ENCODE measurements around the gene ABLIM1. TPM values are rescaled to one million over a fixed set of nuclear protein-coding genes. Genes with fewer than 3 reads are reported as not detected.

Gene ABLIM1
- total RNA-seq, 4 donors from 2014 or later = 83.1 to 145 (median 120) TPM

DNA sequence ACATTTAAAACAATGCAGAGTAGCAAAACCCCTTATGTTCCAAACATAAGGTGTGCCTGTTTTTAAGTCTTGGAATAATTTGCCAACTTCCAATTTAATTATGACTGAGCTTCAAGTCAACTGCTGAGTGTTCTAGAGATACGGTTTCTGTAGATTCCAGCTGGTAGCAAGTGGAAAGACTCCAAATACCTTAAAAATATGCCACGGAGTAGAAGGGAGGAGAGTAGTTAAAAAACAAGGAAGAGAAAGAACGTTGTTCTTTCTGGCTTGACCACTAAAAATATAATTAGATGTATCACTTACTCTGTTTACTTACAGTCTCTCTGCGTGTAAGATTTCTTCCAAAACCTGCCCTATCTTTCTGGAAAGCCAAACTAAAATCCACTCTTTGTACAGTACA lies 24.5 kb upstream of the ABLIM1 start:
- H3K4me1 ChIP-seq = peaks cover 34 to 52% (median 38%) of the 10 kb centered on the region in 4 donors

DNA sequence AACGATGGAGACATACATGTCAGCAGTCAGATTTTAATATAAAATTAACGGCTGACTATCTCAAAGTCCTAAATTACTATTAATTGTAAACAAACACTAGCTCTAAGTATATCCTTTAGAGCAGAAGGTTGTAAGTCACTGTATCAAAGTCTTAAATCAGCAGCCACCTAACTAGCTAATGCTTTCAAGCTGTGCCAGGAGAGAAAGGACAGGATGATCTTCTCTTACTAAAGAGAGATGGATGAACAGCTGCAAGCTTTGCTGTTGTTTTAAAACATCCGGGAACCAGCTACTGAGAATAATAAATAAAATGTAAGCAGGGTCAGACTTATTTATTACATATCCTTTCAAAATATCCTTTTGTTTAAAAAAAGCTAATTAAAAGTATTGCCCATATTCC lies 24.0 kb upstream of the ABLIM1 start:
- 49% methylated on average over 3 of the region's 3 CpGs for WGBS
- no peaks in the 10 kb centered on the region for H3K36me3 ChIP-seq
- H3K4me3 ChIP-seq = peak overlapping the region; percentile 5 to 45 (median 37)

More for the DNA sequence above, 24.5 kb upstream of the ABLIM1 start:
- H3K4me3 ChIP-seq = peak overlapping the region; percentile 34 to 45 (median 37)
- H3K27ac ChIP-seq (replicated peaks in 1 of 4) = peak overlapping the region; percentile 47 to 75 (median 60)
- H3K9me3 ChIP-seq = no peaks in the 10 kb centered on the region
- WGBS = 8% methylated on average over 4 of the region's 4 CpGs
- DNase-seq (ENCODE audit: extremely low spot score) = no peak
- TF ChIP-seq POLR2AphosphoS5 (IDR thresholded peaks at IDR 0.05) = no peak
- TF ChIP-seq EP300 (IDR thresholded peaks at IDR 0.05) = no peak
- TF ChIP-seq POLR2A (IDR thresholded peaks at IDR 0.05; ENCODE audit: low read depth) = no peak
- TF ChIP-seq, protein P1, sequence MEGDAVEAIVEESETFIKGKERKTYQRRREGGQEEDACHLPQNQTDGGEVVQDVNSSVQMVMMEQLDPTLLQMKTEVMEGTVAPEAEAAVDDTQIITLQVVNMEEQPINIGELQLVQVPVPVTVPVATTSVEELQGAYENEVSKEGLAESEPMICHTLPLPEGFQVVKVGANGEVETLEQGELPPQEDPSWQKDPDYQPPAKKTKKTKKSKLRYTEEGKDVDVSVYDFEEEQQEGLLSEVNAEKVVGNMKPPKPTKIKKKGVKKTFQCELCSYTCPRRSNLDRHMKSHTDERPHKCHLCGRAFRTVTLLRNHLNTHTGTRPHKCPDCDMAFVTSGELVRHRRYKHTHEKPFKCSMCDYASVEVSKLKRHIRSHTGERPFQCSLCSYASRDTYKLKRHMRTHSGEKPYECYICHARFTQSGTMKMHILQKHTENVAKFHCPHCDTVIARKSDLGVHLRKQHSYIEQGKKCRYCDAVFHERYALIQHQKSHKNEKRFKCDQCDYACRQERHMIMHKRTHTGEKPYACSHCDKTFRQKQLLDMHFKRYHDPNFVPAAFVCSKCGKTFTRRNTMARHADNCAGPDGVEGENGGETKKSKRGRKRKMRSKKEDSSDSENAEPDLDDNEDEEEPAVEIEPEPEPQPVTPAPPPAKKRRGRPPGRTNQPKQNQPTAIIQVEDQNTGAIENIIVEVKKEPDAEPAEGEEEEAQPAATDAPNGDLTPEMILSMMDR (IDR thresholded peaks at IDR 0.05) = no peak
- H3K36me3 ChIP-seq = no peaks in the 10 kb centered on the region
- H3K27me3 ChIP-seq = no peaks in the 10 kb centered on the region
- intact Hi-C loops (cut with DNase I) = no loop called here

DNA sequence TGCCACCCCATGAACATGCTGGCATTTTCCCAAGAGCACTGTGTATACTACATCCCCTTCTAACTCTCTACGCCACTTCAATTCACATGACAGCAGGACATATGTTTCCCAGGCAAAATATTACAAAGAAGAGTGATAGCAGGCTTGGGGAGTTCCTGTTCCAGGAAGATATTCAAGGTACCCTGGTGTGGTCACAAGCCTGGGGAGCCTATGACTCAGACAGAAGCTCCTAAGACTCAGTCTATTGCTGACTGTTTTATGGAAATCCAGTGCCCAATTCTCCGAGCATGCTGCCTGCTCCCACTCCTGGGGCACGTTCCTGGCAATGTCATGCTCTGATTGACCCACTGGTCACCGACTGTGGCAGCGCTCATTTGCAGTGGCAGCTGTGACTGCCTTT lies 23.5 kb upstream of the ABLIM1 start:
- Histone ChIP-seq H3K27ac (replicated peaks in 1 of 4) (peak overlapping the region in 2 of 4 donors; percentile 47 to 61), H3K27me3 (no peaks in the 10 kb centered on the region), H3K4me1 (peaks cover 33 to 51% (median 36%) of the 10 kb centered on the region in 4 donors), H3K9me3 (no peaks in the 10 kb centered on the region), H3K36me3 (no peaks in the 10 kb centered on the region), H3K4me3 (peak overlapping the region; percentile 5 to 45 (median 37))
- no peak for DNase-seq (ENCODE audit: extremely low spot score)
- no peak for TF ChIP-seq EP300 (IDR thresholded peaks at IDR 0.05)
- TF ChIP-seq, protein P1 (IDR thresholded peaks at IDR 0.05) = no peak
- TF ChIP-seq POLR2AphosphoS5 (IDR thresholded peaks at IDR 0.05) = peak in 1 of 2 donors; percentile 20
- TF ChIP-seq POLR2A (IDR thresholded peaks at IDR 0.05; ENCODE audit: low read depth) = no peak
- intact Hi-C loops (cut with DNase I) = loop anchor here (2.0 kb wide), 1 partner anchor 47 kb away; no protein-coding TSS in a partner anchor
- WGBS = 79% methylated on average over 5 of the region's 5 CpGs

More for the DNA sequence above, 24.0 kb upstream of the ABLIM1 start:
- TF ChIP-seq, protein P1 (IDR thresholded peaks at IDR 0.05) = no peak
- TF ChIP-seq POLR2A (IDR thresholded peaks at IDR 0.05; ENCODE audit: low read depth) (no peak), POLR2AphosphoS5 (IDR thresholded peaks at IDR 0.05) (no peak), EP300 (IDR thresholded peaks at IDR 0.05) (no peak)
- Histone ChIP-seq H3K27me3 (no peaks in the 10 kb centered on the region), H3K27ac (replicated peaks in 1 of 4) (peak overlapping the region in 3 of 4 donors; percentile 47 to 61 (median 60)), H3K9me3 (no peaks in the 10 kb centered on the region), H3K4me1 (peaks cover 34 to 52% (median 37%) of the 10 kb centered on the region in 4 donors)
- no peak for DNase-seq (ENCODE audit: extremely low spot score)
- intact Hi-C loops (cut with DNase I) = no loop called here

DNA sequence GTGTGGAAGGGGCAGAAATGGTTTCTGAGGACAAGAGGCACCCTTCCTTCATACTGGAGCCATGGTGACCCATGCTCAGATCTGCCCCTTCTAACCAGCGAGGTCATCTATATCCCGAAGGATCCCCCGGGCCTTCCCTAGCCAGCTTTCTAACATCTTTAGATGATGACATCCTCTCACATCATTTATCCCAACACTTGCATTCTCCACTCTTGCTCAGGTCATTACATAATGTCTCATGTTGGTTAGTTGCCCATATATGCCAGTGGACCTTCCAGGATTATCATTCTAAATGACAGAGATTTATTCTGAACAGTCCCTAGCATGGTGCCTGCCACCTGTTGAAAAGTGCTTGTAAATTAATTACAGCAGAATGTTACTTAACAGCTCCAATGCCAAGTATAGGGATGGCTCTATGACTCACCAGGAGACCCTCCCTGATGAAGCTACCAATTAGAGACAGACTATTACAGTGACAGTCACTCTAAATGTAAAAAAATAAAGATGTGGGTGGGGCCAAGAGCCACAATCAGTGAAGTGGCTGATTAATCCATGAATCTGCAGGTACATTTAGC lies 22.6 kb upstream of the ABLIM1 start:
- H3K36me3 ChIP-seq = no peaks in the 10 kb centered on the region
- intact Hi-C loops (cut with DNase I) = loop anchor here (2.0 kb wide), 1 partner anchor 46 kb away; no protein-coding TSS in a partner anchor
- H3K4me3 ChIP-seq = no peak overlapping the region
- peaks cover 24 to 42% (median 33%) of the 10 kb centered on the region in 4 donors for H3K4me1 ChIP-seq
- H3K9me3 ChIP-seq = no peaks in the 10 kb centered on the region
- 86% methylated on average over 3 of the region's 3 CpGs for WGBS
- no peak overlapping the region for H3K27ac ChIP-seq (replicated peaks in 1 of 4)
- no peak for DNase-seq (ENCODE audit: extremely low spot score)
- no peaks in the 10 kb centered on the region for H3K27me3 ChIP-seq
- TF ChIP-seq POLR2AphosphoS5 (IDR thresholded peaks at IDR 0.05) (no peak), EP300 (IDR thresholded peaks at IDR 0.05) (no peak)

DNA sequence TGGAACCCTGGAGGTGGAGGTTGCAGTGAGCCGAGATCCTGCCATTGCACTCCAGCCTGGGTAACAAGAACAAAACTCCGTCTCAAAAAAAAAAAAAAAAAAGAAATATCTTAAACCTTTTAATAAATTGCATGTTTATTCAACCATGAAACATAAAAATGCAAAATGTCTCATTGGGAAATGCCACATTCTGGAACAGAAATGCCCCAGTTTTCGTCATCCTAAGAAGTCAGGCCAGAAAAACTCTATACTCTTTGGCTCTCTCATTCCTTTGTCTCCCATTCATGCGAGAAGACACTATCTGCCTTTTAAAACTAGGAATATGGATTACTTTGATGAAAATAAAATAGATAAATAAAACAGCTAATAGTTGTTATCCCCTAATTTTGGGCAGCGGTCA lies 21.5 kb upstream of the ABLIM1 start:
- DNase-seq (ENCODE audit: extremely low spot score) = no peak
- Histone ChIP-seq H3K4me3 (no peak overlapping the region), H3K9me3 (no peaks in the 10 kb centered on the region), H3K27me3 (no peaks in the 10 kb centered on the region), H3K27ac (replicated peaks in 1 of 4) (no peak overlapping the region), H3K36me3 (no peaks in the 10 kb centered on the region), H3K4me1 (peaks cover 17 to 31% (median 22%) of the 10 kb centered on the region in 4 donors)
- intact Hi-C loops (cut with DNase I) = no loop called here
- 93% methylated on average over 5 of the region's 5 CpGs for WGBS
- TF ChIP-seq, protein P1 (IDR thresholded peaks at IDR 0.05) = no peak
- no peak for TF ChIP-seq POLR2A (IDR thresholded peaks at IDR 0.05; ENCODE audit: low read depth)

Data from esophagus muscularis mucosa (tissue), 4 donors.